ENCODE results near the gene PALLD.
"Not testable (repeated sequence)": the region's sequence is repeated elsewhere in the genome, so short reads cannot be mapped to it uniquely, and the experiment has no call there.

The PALLD gene

GRCh38 chr4:168715896-168716295 lies 219.0 kb downstream of the PALLD start:
- no peak for DNase-seq

- no peak for DNase-seq
Measured at GRCh38 chr4:168716406-168717129, 219.7 kb downstream of the PALLD start.

- DNase-seq: no peak
Measured at GRCh38 chr4:168717847-168718246, 221.0 kb downstream of the PALLD start.

- DNase-seq: no peak
Measured at GRCh38 chr4:168719725-168720124, 222.9 kb downstream of the PALLD start.

- DNase-seq: no peak
Measured at GRCh38 chr4:168720396-168720900, 223.6 kb downstream of the PALLD start.

GRCh38 chr4:168722391-168722790 lies 225.5 kb downstream of the PALLD start:
- no peak for DNase-seq

- DNase-seq: no peak
Measured at GRCh38 chr4:168723020-168723419, 226.2 kb downstream of the PALLD start.

- DNase-seq: no peak
Measured at GRCh38 chr4:168723569-168723968, 226.7 kb downstream of the PALLD start.

- no peak for DNase-seq
Measured at GRCh38 chr4:168724243-168724642, 227.4 kb downstream of the PALLD start.

- no peak for DNase-seq
Measured at GRCh38 chr4:168724686-168725411, 228.0 kb downstream of the PALLD start.

GRCh38 chr4:168725930-168726329 lies 229.1 kb downstream of the PALLD start:
- no peak for DNase-seq

GRCh38 chr4:168727181-168727580 lies 230.3 kb downstream of the PALLD start:
- not testable (repeated sequence) for DNase-seq

GRCh38 chr4:168731006-168731636 lies 234.3 kb downstream of the PALLD start:
- no peak for DNase-seq

- no peak for DNase-seq
Measured at GRCh38 chr4:168731706-168732414, 235.0 kb downstream of the PALLD start.

GRCh38 chr4:168732714-168733113 lies 235.9 kb downstream of the PALLD start:
- no peak for DNase-seq

GRCh38 chr4:168734703-168735678 lies 238.1 kb downstream of the PALLD start:
- DNase-seq: no peak

- DNase-seq: no peak
Measured at GRCh38 chr4:168735735-168736134, 238.9 kb downstream of the PALLD start.

- DNase-seq: no peak
Measured at GRCh38 chr4:168736860-168737805, 240.3 kb downstream of the PALLD start.

GRCh38 chr4:168737806-168738172 lies 240.9 kb downstream of the PALLD start:
- no peak for DNase-seq

- DNase-seq: no peak
Measured at GRCh38 chr4:168739886-168740285, 243.0 kb downstream of the PALLD start.

- DNase-seq: no peak
Measured at GRCh38 chr4:168740691-168741090, 243.8 kb downstream of the PALLD start.

All from activated T-cell treated with anti-CD3 and anti-CD28 coated beads for 4 hours (primary cell).